Spleen (tissue), 7 donors: ENCODE measurements around the gene LRP1B.

Experiments
- CTCF ChIP-seq, 11 experiments: fragments of 200-600 bp in 7 of 11; fragments of 450-650 bp in 4 of 11; sonication (generic) in 4 of 11; IDR thresholded peaks in 8 of 11; conservative IDR thresholded peaks in 3 of 11; 1 replicate in 7 of 11; 2 replicates in 4 of 11; pipeline versions ENCODE4 v1.4.0 to v1.8.0; 2016 to 2021; ENCODE audit warnings: antibody characterized with exemption in 11 of 11, inconsistent platforms in 4 of 11, mild to moderate bottlenecking in 1 of 11
- POLR2A ChIP-seq, 3 donors: fragments of 450-650 bp; IDR thresholded peaks; one replicate each; pipeline ENCODE4 v1.5.1; 2017; ENCODE audit warnings: antibody characterized with exemption in 3 of 3, mild to moderate bottlenecking in 1 of 3
- POLR2AphosphoS5 ChIP-seq, 3 donors: sonication (generic); formaldehyde crosslinking; IDR thresholded peaks; one replicate each; pipeline ENCODE4 v1.5.1; 2017; ENCODE audit warnings: antibody characterized with exemption in 3 of 3
- donor health status: DM: no; HTN: no; CAD: no; lungs with moderate emphysema.
- donor health status: DM: no; HTN: no; CAD: no.
- donor health status: DM: no; HTN: no; CAD: no.

- TF ChIP-seq CTCF (IDR thresholded peaks at IDR 0.05 in 8 of 11, conservative IDR thresholded peaks at IDR 0.05 in 3 of 11) (no peak), POLR2A (IDR thresholded peaks at IDR 0.05) (no peak), POLR2AphosphoS5 (IDR thresholded peaks at IDR 0.05) (no peak)
Observed at GRCh38 chr2:141264848-141265247, 866.0 kb downstream of the LRP1B start.
